Body of pancreas (tissue), 4 donors: ENCODE results near the gene KRT81. TPM values are rescaled to one million over a fixed set of nuclear protein-coding genes. Genes with fewer than 3 reads are reported as not detected.

Source experiments
- ATAC-seq: fragments of 150-250 bp; one replicate; pipeline ENCODE4 v1.9.1; 2016
- DNase-seq, 4 donors: peaks; one replicate each; pipeline ENCODE4 v3.0.0-alpha.2; 2019
- H3K27ac ChIP-seq, 4 donors: fragments of 200-600 bp; sonication (generic); 1 replicate in 3 of 4; 2 replicates in 1 of 4; pipeline versions ENCODE4 v1.5.1 to v1.6.1; 2016 to 2019; ENCODE audit warnings: mild to moderate bottlenecking in 1 of 4, mixed read lengths in 1 of 4, moderate library complexity in 1 of 4
- H3K27me3 ChIP-seq, 2 donors: fragments of 200-600 bp; sonication (generic); one replicate each; pipeline ENCODE4 v1.6.0; 2016; ENCODE audit warnings: mild to moderate bottlenecking in 1 of 2
- H3K36me3 ChIP-seq, 2 donors: fragments of 200-600 bp; sonication (generic); replicated peaks in 1 of 2; 2 replicates each; pipeline ENCODE4 v1.5.1; 2016; ENCODE audit warnings: low read depth in 2 of 2; ENCODE audit not compliant: insufficient read depth in 1 of 2
- H3K4me1 ChIP-seq: fragments of 200-600 bp; sonication (generic); one replicate; pipeline ENCODE4 v1.6.0; 2016
- H3K4me3 ChIP-seq, 2 donors: fragments of 200-600 bp; sonication (generic); 1 replicate in 1 of 2; 2 replicates in 1 of 2; pipeline ENCODE4 v1.5.1; 2016 to 2019
- H3K9me3 ChIP-seq, 3 donors: fragments of 200-600 bp; sonication (generic); 1 replicate in 2 of 3; 2 replicates in 1 of 3; pipeline ENCODE4 v1.5.1; 2016
- POLR2A ChIP-seq, 3 donors: fragments of 450-650 bp; IDR thresholded peaks; one replicate each; pipeline ENCODE4 v1.6.1; 2016; ENCODE audit warnings: antibody characterized with exemption in 3 of 3, mild to moderate bottlenecking in 2 of 3
- WGBS, 2 donors: methylation state at CpG; one replicate each; pipeline ENCODE4 v1.1.5; 2017; 5-methylcytosine and 5-hydroxymethylcytosine counted together
- intact Hi-C: fragments of 100-400 bp; cut with DNase I; formaldehyde crosslinking; loops from one replicate; pipeline ENCODE4 v1.15.1; 2023
- total RNA-seq, 2 donors: library from RNA; depleted of rRNA; stranded (reverse); fragments of >200 nt; gene quantifications; one replicate each; pipeline ENCODE4 v1.1.0, GENCODE V29; 2016
- TF ChIP-seq, protein P1 (sequence below), 7 experiments: fragments of 450-650 bp in 4 of 7; fragments of 200-600 bp in 3 of 7; sonication (generic) in 3 of 7; IDR thresholded peaks; one replicate each; pipeline ENCODE4 v1.5.1; 2016 to 2019; ENCODE audit warnings: antibody characterized with exemption in 7 of 7

KRT81 gene
- total RNA-seq, 2 donors from 2014 or later, result not detected

DNA sequence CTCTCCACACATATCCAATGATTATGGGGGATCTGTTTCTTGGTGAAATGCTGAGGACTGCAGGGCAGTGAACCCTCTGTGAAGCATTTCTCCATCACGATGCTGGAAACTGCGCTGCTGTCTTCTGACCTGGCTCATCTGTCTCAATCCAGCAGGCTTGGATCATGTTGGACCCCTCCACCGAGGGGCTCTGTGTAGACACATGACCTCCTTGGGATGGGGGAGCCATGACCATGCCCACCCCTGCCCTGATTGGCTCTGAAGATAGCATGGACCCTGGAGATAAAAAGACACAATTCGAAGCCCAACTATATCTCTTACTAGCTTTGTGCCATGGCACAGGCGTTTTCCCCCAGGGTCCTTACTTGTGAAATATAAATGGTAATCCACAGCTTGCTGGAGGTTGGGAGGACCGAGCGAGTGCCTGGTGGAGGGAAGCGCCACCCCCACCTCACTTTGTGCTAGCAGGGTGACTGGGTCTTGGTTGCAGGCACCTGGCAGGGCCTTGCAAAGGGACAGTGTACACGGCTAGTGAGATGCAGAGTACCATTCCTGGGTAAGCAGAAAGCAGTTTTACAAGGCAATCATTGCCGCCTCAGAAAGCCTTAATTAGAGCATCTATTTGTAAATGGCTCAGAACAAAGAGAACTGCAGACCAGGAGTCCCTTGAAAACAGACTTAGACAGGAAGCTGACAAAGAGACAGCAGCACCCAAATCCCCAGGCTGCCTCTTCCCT, 32.2 kb upstream of the KRT81 start:
- Histone ChIP-seq H3K4me3 (no peak overlapping the region), H3K36me3 (no peaks in the 10 kb centered on the region), H3K27ac (no peak overlapping the region), H3K27me3 (no peaks in the 10 kb centered on the region), H3K9me3 (no peaks in the 10 kb centered on the region), H3K4me1 (peaks cover 5% of the 10 kb centered on the region)
- TF ChIP-seq, protein P1, sequence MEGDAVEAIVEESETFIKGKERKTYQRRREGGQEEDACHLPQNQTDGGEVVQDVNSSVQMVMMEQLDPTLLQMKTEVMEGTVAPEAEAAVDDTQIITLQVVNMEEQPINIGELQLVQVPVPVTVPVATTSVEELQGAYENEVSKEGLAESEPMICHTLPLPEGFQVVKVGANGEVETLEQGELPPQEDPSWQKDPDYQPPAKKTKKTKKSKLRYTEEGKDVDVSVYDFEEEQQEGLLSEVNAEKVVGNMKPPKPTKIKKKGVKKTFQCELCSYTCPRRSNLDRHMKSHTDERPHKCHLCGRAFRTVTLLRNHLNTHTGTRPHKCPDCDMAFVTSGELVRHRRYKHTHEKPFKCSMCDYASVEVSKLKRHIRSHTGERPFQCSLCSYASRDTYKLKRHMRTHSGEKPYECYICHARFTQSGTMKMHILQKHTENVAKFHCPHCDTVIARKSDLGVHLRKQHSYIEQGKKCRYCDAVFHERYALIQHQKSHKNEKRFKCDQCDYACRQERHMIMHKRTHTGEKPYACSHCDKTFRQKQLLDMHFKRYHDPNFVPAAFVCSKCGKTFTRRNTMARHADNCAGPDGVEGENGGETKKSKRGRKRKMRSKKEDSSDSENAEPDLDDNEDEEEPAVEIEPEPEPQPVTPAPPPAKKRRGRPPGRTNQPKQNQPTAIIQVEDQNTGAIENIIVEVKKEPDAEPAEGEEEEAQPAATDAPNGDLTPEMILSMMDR (IDR thresholded peaks at IDR 0.05), result no peak
- no peak for TF ChIP-seq POLR2A (IDR thresholded peaks at IDR 0.05)
- ATAC-seq, result no peak
- no peak for DNase-seq
- intact Hi-C loops, result loop anchor here (5.0 kb wide), 1 partner anchor 166 kb away; no protein-coding TSS in a partner anchor
- WGBS, 2 donors, result 78 to 85% methylated on average over 10 of the region's 10 CpGs

DNA sequence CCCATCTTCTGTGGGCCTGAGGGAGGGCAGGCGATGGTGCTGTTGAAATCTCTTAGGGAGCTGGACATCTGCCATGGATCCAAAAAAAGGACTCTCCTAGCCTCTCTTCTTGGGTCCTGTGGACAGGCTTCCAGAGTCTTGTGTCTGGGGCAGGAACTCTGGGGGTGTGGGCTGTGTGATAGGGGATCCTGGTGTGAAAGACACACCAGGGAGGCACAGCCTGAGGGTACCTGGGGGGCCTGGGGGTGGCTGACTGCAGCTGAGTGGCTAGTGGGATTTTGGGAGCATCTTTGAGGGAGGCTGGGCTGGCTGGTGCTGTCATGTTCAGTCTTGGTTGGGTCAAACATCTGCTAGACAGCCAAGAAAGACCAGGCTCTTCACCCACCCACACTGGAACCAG, 31.7 kb upstream of the KRT81 start:
- TF ChIP-seq, protein P1 (IDR thresholded peaks at IDR 0.05), result no peak
- no peak for TF ChIP-seq POLR2A (IDR thresholded peaks at IDR 0.05)
- Histone ChIP-seq H3K4me1 (peaks cover 5% of the 10 kb centered on the region), H3K27ac (no peak overlapping the region), H3K4me3 (no peak overlapping the region), H3K36me3 (no peaks in the 10 kb centered on the region), H3K27me3 (no peaks in the 10 kb centered on the region), H3K9me3 (no peaks in the 10 kb centered on the region)
- ATAC-seq (no peak), DNase-seq (no peak)
- 57% methylated on average over 1 of the region's 1 CpG; no CpG with 5 or more reads in 1 of the 2 donors for WGBS, 2 donors
- intact Hi-C loops, result loop anchor here (5.0 kb wide), 1 partner anchor 166 kb away; no protein-coding TSS in a partner anchor

DNA sequence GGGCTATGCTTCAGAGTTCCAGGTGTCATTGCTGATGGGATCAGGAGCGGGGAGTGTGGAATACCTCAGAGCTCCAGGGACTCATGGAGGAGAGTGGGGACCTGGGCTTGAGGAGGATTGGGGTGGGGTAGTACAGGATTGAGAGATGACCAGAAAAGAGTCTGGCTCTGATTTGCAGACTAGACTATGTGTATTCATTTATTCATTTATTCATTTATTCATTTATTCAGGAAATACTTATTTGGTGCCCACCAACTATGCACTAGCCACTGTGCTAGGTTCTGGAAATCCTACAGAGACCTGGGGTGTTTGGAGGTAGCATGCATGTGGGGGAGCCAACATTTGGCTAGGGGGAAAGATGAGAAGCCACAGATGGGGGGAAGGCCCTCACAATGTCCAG, 30.7 kb upstream of the KRT81 start:
- Histone ChIP-seq H3K9me3 (no peaks in the 10 kb centered on the region), H3K27ac (no peak overlapping the region), H3K4me1 (no peaks in the 10 kb centered on the region), H3K36me3 (no peaks in the 10 kb centered on the region), H3K4me3 (no peak overlapping the region), H3K27me3 (no peaks in the 10 kb centered on the region)
- WGBS, 2 donors, result 93 to 95% methylated on average over 1 of the region's 1 CpG
- intact Hi-C loops, result loop anchor here (5.0 kb wide), 1 partner anchor 165 kb away; no protein-coding TSS in a partner anchor
- TF ChIP-seq, protein P1 (IDR thresholded peaks at IDR 0.05), result no peak
- TF ChIP-seq POLR2A (IDR thresholded peaks at IDR 0.05), result no peak
- DNase-seq, result no peak
- no peak for ATAC-seq

DNA sequence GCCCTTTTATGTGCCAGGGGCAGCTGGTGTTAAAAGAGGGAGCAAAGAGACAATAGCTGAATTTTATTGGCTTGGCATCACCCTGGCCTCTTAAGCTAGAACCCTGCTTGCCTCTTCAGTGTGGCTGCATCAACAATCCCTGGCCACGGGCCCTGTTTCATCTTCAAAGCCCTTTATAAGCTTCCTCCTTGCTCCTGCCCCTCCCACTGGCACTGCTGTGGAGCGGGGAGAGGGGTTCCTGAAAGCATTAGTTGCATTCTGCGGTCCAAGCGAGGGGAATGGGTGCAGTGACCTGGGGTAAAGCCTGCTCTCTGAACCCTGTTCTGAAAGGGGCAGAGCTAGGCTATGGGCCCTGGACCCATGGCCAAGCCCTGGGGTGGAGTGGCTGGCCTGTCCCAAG, 30.1 kb upstream of the KRT81 start:
- H3K36me3 ChIP-seq, result no peaks in the 10 kb centered on the region
- intact Hi-C loops, result loop anchor here (5.0 kb wide), 1 partner anchor 164 kb away; no protein-coding TSS in a partner anchor
- DNase-seq, result no peak

More for the DNA sequence above, 30.1 kb upstream of the KRT81 start:
- Histone ChIP-seq H3K27me3 (no peaks in the 10 kb centered on the region), H3K9me3 (no peaks in the 10 kb centered on the region), H3K4me1 (no peaks in the 10 kb centered on the region), H3K4me3 (no peak overlapping the region), H3K27ac (no peak overlapping the region)
- WGBS, 2 donors, result 68 to 81% methylated on average over 4 of the region's 4 CpGs
- TF ChIP-seq POLR2A (IDR thresholded peaks at IDR 0.05), result no peak
- TF ChIP-seq, protein P1 (IDR thresholded peaks at IDR 0.05), result no peak
- no peak for ATAC-seq
